HepG2 (cell line): ENCODE measurements around the gene OMG. TPM values are rescaled to one million over a fixed set of nuclear protein-coding genes. Genes with fewer than 3 reads are reported as not detected.

ENCODE experiments used
- polyA plus RNA-seq, 8 experiments: library from polyadenylated mRNA; depleted of rRNA in 3 of 8; stranded (reverse) in 7 of 8; unstranded in 1 of 8; fragments of >200 nt; fragmentation: Illumina TruSeq in 4 of 8; extraction: Trizol in 4 of 8; gene quantifications; 2 replicates each; pipeline versions ENCODE4 v1.2.1 to v1.2.3, GENCODE V29; 2011 to 2016; ENCODE audit warnings: low read depth in 4 of 8, missing spikeins in 1 of 8, mixed read lengths in 1 of 8; ENCODE audit not compliant: insufficient read depth in 1 of 8
- total RNA-seq, 5 experiments: library from RNA; depleted of rRNA; stranded (reverse); fragments of >200 nt; fragmentation: Illumina TruSeq; extraction: Trizol; gene quantifications; 2 replicates each; pipeline ENCODE4 v1.2.3, GENCODE V29; 2016; ENCODE audit warnings: low read depth in 1 of 5

Gene OMG
- total and polyA plus RNA-seq, 2 of the 13 experiments (the other 11 are each of a cell fraction or from before 2014, with no cell fraction given), result not detected

Other genes starting within 250 kb of the OMG start
- gene NF1, start 202.3 kb downstream of the OMG start, total RNA-seq (2016; rRNA removed; fragmentation: Illumina TruSeq; extraction: Trizol), result 21.5 and 35.4 TPM in 2 replicates
- gene NF1, start 202.3 kb downstream of the OMG start, polyA plus RNA-seq (2011; rRNA removed), result 26.5 and 26.8 TPM in 2 replicates
- gene EVI2B, start 16.8 kb upstream of the OMG start, total RNA-seq (2016; rRNA removed; fragmentation: Illumina TruSeq; extraction: Trizol), result not detected in 2 replicates
- gene EVI2B, start 16.8 kb upstream of the OMG start, polyA plus RNA-seq (2011; rRNA removed), result not detected in 2 replicates
- gene EVI2A, start 24.4 kb upstream of the OMG start, total RNA-seq (2016; rRNA removed; fragmentation: Illumina TruSeq; extraction: Trizol), result not detected in 2 replicates
- gene EVI2A, start 24.4 kb upstream of the OMG start, polyA plus RNA-seq (2011; rRNA removed), result not detected in 2 replicates
- 89.3 and 97.5 TPM in 2 replicates for gene RAB11FIP4, start 94.4 kb upstream of the OMG start, total RNA-seq (2016; rRNA removed; fragmentation: Illumina TruSeq; extraction: Trizol)
- gene RAB11FIP4, start 94.4 kb upstream of the OMG start, polyA plus RNA-seq (2011; rRNA removed), result 28.0 and 31.2 TPM in 2 replicates